ENCODE results near the gene H2BK1.

The H2BK1 gene

DNA sequence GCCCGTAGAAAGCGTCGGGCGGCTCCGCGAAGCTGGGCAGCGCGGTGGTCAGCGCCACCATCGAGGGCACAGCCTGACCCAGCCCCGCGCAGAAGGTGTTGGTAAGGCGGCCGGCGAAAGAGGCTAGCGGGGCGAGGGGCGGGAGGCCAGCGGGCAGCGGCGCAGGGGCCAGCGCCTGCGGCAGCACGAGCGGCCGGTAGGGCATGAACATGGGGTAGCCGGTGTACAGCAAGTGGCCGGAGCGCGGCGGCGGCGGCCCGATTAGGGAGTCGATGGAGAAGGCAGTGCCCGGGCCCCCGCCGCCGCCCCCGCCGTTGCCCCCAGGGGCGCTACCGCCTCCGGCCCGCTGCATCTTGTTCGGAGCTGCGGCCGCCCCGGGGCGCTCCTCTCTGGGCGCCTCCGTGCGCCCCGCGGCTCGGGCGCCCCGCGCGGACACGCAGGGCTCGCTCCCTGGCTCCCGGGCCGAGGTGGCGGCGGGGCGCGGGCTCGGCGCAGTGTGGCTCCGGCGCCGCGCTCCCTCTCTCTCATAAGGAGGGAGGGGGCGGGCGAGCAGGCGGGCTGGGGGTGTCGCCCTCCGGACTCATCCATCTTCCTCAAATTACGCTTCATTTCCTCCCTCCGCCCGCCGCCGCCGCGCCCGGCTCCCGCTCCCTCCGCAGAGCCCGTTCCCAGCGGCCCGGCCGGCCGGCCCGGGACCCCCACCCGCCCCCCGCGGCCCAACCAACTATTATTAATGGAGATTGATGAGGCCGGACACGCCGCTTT, 42.9 kb downstream of the H2BK1 start, which contains the start of gene GBX1:
GBX1 (minus strand) TSS at position 498 of the 765 bp plus-strand sequence; CDS start at position 352, 146 bp downstream.
- H3K4me3 ChIP-seq (replicated peaks; ENCODE audit: low read depth, low read length), result 0 out of 2 replicates have a peak within 1 kb of the TSS, but pooled peaks have one; percentile 9
- TF ChIP-seq, protein P1, sequence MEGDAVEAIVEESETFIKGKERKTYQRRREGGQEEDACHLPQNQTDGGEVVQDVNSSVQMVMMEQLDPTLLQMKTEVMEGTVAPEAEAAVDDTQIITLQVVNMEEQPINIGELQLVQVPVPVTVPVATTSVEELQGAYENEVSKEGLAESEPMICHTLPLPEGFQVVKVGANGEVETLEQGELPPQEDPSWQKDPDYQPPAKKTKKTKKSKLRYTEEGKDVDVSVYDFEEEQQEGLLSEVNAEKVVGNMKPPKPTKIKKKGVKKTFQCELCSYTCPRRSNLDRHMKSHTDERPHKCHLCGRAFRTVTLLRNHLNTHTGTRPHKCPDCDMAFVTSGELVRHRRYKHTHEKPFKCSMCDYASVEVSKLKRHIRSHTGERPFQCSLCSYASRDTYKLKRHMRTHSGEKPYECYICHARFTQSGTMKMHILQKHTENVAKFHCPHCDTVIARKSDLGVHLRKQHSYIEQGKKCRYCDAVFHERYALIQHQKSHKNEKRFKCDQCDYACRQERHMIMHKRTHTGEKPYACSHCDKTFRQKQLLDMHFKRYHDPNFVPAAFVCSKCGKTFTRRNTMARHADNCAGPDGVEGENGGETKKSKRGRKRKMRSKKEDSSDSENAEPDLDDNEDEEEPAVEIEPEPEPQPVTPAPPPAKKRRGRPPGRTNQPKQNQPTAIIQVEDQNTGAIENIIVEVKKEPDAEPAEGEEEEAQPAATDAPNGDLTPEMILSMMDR (IDR thresholded peaks at IDR 0.05; ENCODE audit: low read depth, low read length, missing control alignments), result no peak
- DNase-seq (ENCODE audit: extremely low read depth, low read depth), result no peak

DNA sequence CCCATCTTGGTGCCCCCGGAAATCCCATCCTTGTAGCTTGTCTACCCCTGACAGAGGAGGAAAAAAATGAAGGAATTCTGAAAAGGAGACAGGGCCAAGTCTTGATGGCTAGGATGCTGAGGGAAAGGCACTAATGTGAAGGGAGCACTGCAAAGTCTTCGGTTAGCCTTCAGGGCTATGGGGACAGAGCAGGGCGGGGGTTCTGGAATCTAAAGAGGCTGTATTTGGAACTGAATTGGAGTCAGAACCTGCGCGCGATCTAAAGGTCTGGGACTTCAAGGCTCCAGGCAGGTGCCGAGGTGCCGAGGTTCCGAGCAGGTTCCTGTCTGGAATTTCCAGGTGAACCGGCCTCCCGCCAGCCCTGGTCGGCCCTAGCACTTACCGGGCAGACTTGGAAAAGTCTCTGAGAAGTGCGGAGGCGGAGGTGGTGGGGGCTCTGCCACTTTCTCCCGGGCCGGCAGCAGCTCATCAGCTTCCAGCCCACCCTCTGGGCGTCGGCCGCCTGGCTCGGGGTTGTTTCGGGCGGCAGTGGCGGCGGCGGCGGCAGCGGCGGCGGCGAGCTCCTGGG, 43.6 kb downstream of the H2BK1 start:
- 0 out of 2 replicates have a peak overlapping the region, but pooled peaks have one; percentile 9 for H3K4me3 ChIP-seq (replicated peaks; ENCODE audit: low read depth, low read length)
- TF ChIP-seq, protein P1 (IDR thresholded peaks at IDR 0.05; ENCODE audit: low read depth, low read length, missing control alignments), result no peak
- no peak for DNase-seq (ENCODE audit: extremely low read depth, low read depth)

DNA sequence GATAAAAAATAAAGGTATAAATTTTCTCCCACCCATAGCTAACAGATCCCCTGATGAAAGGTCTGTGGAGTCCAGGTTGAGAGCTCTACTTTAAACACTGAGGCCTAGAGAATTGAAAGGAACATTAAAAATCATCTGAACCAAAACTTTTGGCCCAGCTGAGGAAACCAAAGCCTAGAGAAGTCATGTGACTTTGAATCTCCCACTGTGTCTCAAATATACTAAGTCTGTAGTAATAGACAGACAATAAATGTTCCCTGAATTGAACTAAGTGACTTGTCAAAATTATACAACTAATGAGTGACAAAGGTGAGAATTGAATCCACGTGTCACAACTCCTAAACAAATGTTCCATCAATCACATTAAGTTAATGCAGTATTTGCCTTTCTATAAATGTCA, 48.5 kb downstream of the H2BK1 start:
- TF ChIP-seq, protein P1 (IDR thresholded peaks at IDR 0.05; ENCODE audit: low read depth, low read length, missing control alignments), result no peak
- DNase-seq (ENCODE audit: extremely low read depth, low read depth), result no peak

More for the DNA sequence above, 48.5 kb downstream of the H2BK1 start:
- H3K4me3 ChIP-seq (replicated peaks; ENCODE audit: low read depth, low read length), result no peak overlapping the region

Measured in HFF-Myc (cell line).